Measurements from ENCODE around the gene CLDN24. TPM values are rescaled to one million over a fixed set of nuclear protein-coding genes. Genes with fewer than 3 reads are reported as not detected.

Gene CLDN24
- total and polyA plus RNA-seq, 2 donors (not counting 3 experiments of a cell fraction or from before 2014, with no cell fraction given): not detected

- H3K27me3 ChIP-seq (ENCODE audit: control insufficient read depth in 2 of 2, insufficient read depth in 2 of 2, low read length in 2 of 2): peaks cover 0 to 2% of the 10 kb centered on the region in 2 experiments
- ChIA-PET CTCF (interaction anchor here (1.2 kb wide), 1 partner anchor 51 kb away, joined by 9 read pairs; no protein-coding TSS in a partner anchor), POLR2A (no interaction called here)
- peak; percentile 54 for FAIRE-seq
- BruUV-seq (replicated peaks): no TSS peak
- peak overlapping the region; percentile 13 for H3K4me2 ChIP-seq (ENCODE audit: insufficient read depth, low read length)
- no peaks in the 10 kb centered on the region for H3K9me1 ChIP-seq (replicated peaks; ENCODE audit: control insufficient read depth, extremely low read depth, insufficient read depth, low read length)
- no peak overlapping the region for H3K4me3 ChIP-seq (replicated peaks in 1 of 3; ENCODE audit: insufficient read depth in 1 of 3, low read depth in 1 of 3, low read length in 3 of 3)
- no peak for DNase-seq (ENCODE audit: low read depth, low spot score)
- H4K20me1 ChIP-seq (replicated peaks; ENCODE audit: control insufficient read depth, extremely low read depth, insufficient read depth, low read length): no peaks in the 10 kb centered on the region
- no peaks in the 10 kb centered on the region for H3K36me3 ChIP-seq (ENCODE audit: control insufficient read depth in 2 of 2, extremely low read depth in 1 of 2, insufficient read depth in 2 of 2, low read length in 2 of 2)
- dilution Hi-C loops (cut with MboI; ENCODE audit: extremely low pct_ligation_motif_present, low sequenced_read_pairs) (no loop called here), intact Hi-C loops (cut with micrococcal nuclease) (loop anchor here (5.0 kb wide), 1 partner anchor 146 kb away; no protein-coding TSS in a partner anchor)
- no peak for TF ChIP-seq MAX (IDR thresholded peaks at IDR 0.05; ENCODE audit: insufficient read depth, insufficient read length)
- no peak for TF ChIP-seq GATA2 (IDR thresholded peaks at IDR 0.05; ENCODE audit: insufficient read depth, insufficient read length, low read depth, low read length)
- TF ChIP-seq POLR2AphosphoS5 (IDR thresholded peaks at IDR 0.05; ENCODE audit: insufficient read depth, low read depth, low read length): no peak
- H3K27ac ChIP-seq (ENCODE audit: insufficient read depth, low read depth, low read length): no peak overlapping the region
- no peak overlapping the region for H3K9ac ChIP-seq (replicated peaks; ENCODE audit: extremely low read depth, insufficient read depth, low read length)
- no peak overlapping the region for H2AFZ ChIP-seq (ENCODE audit: low read depth, low read length)
- no peaks in the 10 kb centered on the region for H3K9me3 ChIP-seq (replicated peaks; ENCODE audit: control insufficient read depth, insufficient read depth, low read length)
- no peaks in the 10 kb centered on the region for H3K79me2 ChIP-seq (ENCODE audit: control insufficient read depth, insufficient read depth, low read length)
- H3K4me1 ChIP-seq (ENCODE audit: control insufficient read depth, extremely low read depth, insufficient read depth, low read length): peaks cover 20% of the 10 kb centered on the region
Measured at GRCh38 chr4:183356173-183356830, 34.1 kb upstream of the CLDN24 start.

GRCh38 chr4:183355405-183355804 lies 33.2 kb upstream of the CLDN24 start:
- Histone ChIP-seq H3K9me3 (replicated peaks; ENCODE audit: control insufficient read depth, insufficient read depth, low read length) (no peaks in the 10 kb centered on the region), H3K9me1 (replicated peaks; ENCODE audit: control insufficient read depth, extremely low read depth, insufficient read depth, low read length) (no peaks in the 10 kb centered on the region), H3K9ac (replicated peaks; ENCODE audit: extremely low read depth, insufficient read depth, low read length) (no peak overlapping the region), H4K20me1 (replicated peaks; ENCODE audit: control insufficient read depth, extremely low read depth, insufficient read depth, low read length) (no peaks in the 10 kb centered on the region), H3K27ac (ENCODE audit: insufficient read depth, low read depth, low read length) (no peak overlapping the region), H3K4me1 (ENCODE audit: control insufficient read depth, extremely low read depth, insufficient read depth, low read length) (peaks cover 19% of the 10 kb centered on the region), H3K36me3 (ENCODE audit: control insufficient read depth in 2 of 2, extremely low read depth in 1 of 2, insufficient read depth in 2 of 2, low read length in 2 of 2) (no peaks in the 10 kb centered on the region), H2AFZ (ENCODE audit: low read depth, low read length) (no peak overlapping the region), H3K4me3 (replicated peaks in 1 of 3; ENCODE audit: insufficient read depth in 1 of 3, low read depth in 1 of 3, low read length in 3 of 3) (no peak overlapping the region), H3K4me2 (ENCODE audit: insufficient read depth, low read length) (peak overlapping the region; percentile 13), H3K79me2 (ENCODE audit: control insufficient read depth, insufficient read depth, low read length) (no peaks in the 10 kb centered on the region), H3K27me3 (ENCODE audit: control insufficient read depth in 2 of 2, insufficient read depth in 2 of 2, low read length in 2 of 2) (peaks cover 0 to 2% of the 10 kb centered on the region in 2 experiments)
- TF ChIP-seq JUN (IDR thresholded peaks at IDR 0.05; ENCODE audit: borderline replicate concordance, insufficient read depth, insufficient read length, low read depth) (peak; percentile 84), EZH2 (IDR thresholded peaks at IDR 0.05; ENCODE audit: borderline replicate concordance, low read depth, low read length, severe bottlenecking) (no peak), MYC (IDR thresholded peaks at IDR 0.05; ENCODE audit: low read depth, low read length) (no peak), GATA2 (IDR thresholded peaks at IDR 0.05; ENCODE audit: insufficient read depth, insufficient read length, low read depth, low read length) (peak; percentile 98), POLR2A (IDR thresholded peaks at IDR 0.05; ENCODE audit: low read depth, low read length) (peak; percentile 6), FOS (IDR thresholded peaks at IDR 0.05; ENCODE audit: borderline replicate concordance, insufficient read depth, low read length) (peak; percentile 78), POLR2AphosphoS5 (IDR thresholded peaks at IDR 0.05; ENCODE audit: insufficient read depth, low read depth, low read length) (peak; percentile 76)
- BruUV-seq (replicated peaks): no TSS peak
- DNase-seq (ENCODE audit: low read depth, low spot score) (peak; percentile 94), FAIRE-seq (peak; percentile 92)
- dilution Hi-C loops (cut with MboI; ENCODE audit: extremely low pct_ligation_motif_present, low sequenced_read_pairs) (no loop called here), intact Hi-C loops (cut with micrococcal nuclease) (loop anchor here (1.0 to 5.0 kb wide), 4 partner anchors 19 to 147 kb away; no protein-coding TSS in a partner anchor)
- ChIA-PET POLR2A (no interaction called here), CTCF (interaction anchor here (0.7 to 1.3 kb wide), 9 partner anchors 16 to 93 kb away, joined by 3 to 9 read pairs (median 3); no protein-coding TSS in a partner anchor)
